Lung microvascular endothelial cell (primary cell): Measurements from ENCODE around the gene GSTCD. TPM values are rescaled to one million over a fixed set of nuclear protein-coding genes. Genes with fewer than 3 reads are reported as not detected.

ENCODE experiments used
- DNase-seq, 2 donors: peaks; one replicate each; pipeline versions ENCODE4 v3.0.0 to v3.0.0-alpha.2; 2010; ENCODE audit warnings: low read depth in 2 of 2
- total RNA-seq: library from RNA; depleted of rRNA; stranded (reverse); fragments of >200 nt; gene quantifications from 2 replicates; pipeline ENCODE4 v1.2.1, GENCODE V29; 2014

GSTCD gene
- total RNA-seq, 1 donor from 2014 or later: 5.4 TPM

DNA sequence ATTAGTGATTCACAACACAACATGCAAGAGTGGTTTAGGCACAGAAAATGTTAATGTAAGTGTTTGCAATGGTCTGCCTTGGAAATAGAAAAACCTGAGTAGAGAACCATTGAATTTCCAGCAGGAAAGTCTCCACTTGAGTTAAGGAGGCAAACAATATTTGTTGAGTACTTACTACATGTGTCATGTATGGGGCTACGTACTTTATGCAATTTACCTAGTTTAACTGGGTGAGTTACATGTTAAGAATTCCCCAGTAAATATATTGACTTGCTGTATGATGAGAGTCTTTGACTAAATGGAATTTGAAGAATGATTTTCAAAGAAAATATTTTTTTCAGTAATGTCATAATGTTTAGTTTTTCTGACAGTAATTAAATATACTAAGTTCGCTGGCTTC is 178.9 kb downstream of the GSTCD start:
- DNase-seq: no peak

- no peak for DNase-seq
These were observed 186.3 kb downstream of the GSTCD start, which contains the start of gene NPNT for GRCh38 chr4:105894660-105895582. Gene NPNT, plus strand, starts transcription at chr4:105895471. Its CDS starts 182 bp downstream, at chr4:105895653.

GRCh38 chr4:105895583-105896460 is 187.2 kb downstream of the GSTCD start:
- peak; percentile 4 to 15 for DNase-seq

DNA sequence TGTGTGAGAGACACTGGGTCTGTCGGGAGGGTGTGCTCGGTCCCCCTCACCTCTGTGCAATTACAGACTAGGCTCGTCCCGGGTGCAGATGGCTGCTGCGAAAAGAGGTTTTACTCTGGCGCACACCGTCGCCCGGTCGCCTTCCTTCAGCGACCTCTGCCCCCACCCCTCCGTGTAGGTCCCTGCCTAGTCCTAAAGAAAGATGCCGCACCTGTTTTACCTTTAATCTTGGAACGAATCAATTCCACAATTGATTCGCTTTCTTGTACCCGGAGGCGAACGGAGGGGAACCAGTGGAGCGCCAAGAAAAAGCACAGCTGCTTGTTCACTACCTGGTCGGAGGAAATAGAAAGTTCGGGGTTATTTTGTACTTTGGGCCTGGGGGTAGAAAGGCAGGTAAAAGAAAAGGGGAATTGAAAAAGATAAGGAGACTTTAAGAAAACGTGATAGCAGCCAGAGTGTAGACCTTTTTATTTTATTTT is 187.9 kb downstream of the GSTCD start:
- no peak for DNase-seq

Other genes starting within 250 kb of the GSTCD start
- gene PPA2, start 234.7 kb upstream of the GSTCD start, total RNA-seq: 34.9 and 45.1 TPM in 2 replicates
- not detected in 2 replicates for gene ARHGEF38, start 156.2 kb upstream of the GSTCD start, total RNA-seq
- gene INTS12, start 95 bp upstream of the GSTCD start, total RNA-seq: 8.1 and 12.1 TPM in 2 replicates
- under 0.01 TPM in 2 replicates for gene NPNT, start 186.7 kb downstream of the GSTCD start, total RNA-seq